Testis (tissue), 2 donors: Measurements from ENCODE around the gene FXYD7.

Source experiments
- POLR2A ChIP-seq: fragments of 450-650 bp; IDR thresholded peaks from one replicate; pipeline ENCODE4 v1.6.1; 2017; ENCODE audit warnings: antibody characterized with exemption, mild to moderate bottlenecking, moderate library complexity
- TF ChIP-seq, protein P1 (sequence below), 3 experiments: fragments of 450-650 bp in 2 of 3; fragments of 200-600 bp in 1 of 3; sonication (generic) in 1 of 3; IDR thresholded peaks; one replicate each; pipeline ENCODE4 v1.5.1; 2016 to 2019; ENCODE audit warnings: antibody characterized with exemption in 3 of 3, mild to moderate bottlenecking in 2 of 3, moderate library complexity in 1 of 3

GRCh38 chr19:35166100-35167063, 23.3 kb downstream of the FXYD7 start:
- TF ChIP-seq, protein P1, sequence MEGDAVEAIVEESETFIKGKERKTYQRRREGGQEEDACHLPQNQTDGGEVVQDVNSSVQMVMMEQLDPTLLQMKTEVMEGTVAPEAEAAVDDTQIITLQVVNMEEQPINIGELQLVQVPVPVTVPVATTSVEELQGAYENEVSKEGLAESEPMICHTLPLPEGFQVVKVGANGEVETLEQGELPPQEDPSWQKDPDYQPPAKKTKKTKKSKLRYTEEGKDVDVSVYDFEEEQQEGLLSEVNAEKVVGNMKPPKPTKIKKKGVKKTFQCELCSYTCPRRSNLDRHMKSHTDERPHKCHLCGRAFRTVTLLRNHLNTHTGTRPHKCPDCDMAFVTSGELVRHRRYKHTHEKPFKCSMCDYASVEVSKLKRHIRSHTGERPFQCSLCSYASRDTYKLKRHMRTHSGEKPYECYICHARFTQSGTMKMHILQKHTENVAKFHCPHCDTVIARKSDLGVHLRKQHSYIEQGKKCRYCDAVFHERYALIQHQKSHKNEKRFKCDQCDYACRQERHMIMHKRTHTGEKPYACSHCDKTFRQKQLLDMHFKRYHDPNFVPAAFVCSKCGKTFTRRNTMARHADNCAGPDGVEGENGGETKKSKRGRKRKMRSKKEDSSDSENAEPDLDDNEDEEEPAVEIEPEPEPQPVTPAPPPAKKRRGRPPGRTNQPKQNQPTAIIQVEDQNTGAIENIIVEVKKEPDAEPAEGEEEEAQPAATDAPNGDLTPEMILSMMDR (IDR thresholded peaks at IDR 0.05) = no peak
- TF ChIP-seq POLR2A = no peak
